Measurements from ENCODE around the gene LOX. TPM values are rescaled to one million over a fixed set of nuclear protein-coding genes. Genes with fewer than 3 reads are reported as not detected.

The LOX gene
- total and polyA plus RNA-seq, 2 donors (not counting 1 experiment from before 2014, with no cell fraction given): 81.9 to 336 TPM

DNA sequence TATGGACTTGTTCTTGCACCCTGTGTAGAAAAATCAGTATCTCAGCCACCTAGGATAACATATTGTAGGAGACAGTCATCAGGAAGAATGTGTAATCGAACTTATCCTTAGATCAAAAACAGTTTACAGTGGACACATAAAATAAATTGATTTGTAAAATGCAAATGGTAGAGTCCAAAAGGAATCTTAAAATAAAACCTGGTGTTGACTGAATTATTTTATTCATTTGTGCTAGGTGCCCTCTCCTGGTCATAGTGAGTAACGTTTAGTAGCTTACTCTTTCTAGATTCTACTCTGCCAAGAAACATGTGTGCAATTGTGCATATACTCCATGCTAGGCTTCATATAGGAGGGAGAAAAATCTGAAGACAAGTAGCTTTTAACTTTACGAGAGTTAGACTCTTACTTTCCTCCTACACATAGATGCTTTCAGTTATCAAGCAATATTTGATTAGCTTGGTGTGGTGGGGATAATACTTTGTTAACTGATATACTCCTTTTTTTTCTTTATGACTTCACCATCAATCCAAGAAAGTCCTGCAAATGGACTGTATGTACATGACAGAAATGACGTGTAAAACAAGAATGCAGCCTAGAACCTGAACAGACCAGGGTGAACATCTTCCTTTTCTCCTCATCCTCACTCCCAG, 23.7 kb upstream of the LOX start:
- Histone ChIP-seq H3K27ac (ENCODE audit: insufficient read depth, low read length) (no peak overlapping the region), H3K4me2 (ENCODE audit: extremely low read depth, insufficient read depth, low read length) (no peak overlapping the region), H2AFZ (ENCODE audit: low read length) (no peak overlapping the region), H3K4me1 (ENCODE audit: control insufficient read depth, extremely low read depth, insufficient read depth, low read length) (peaks cover 10% of the 10 kb centered on the region), H3K4me3 (replicated peaks in 1 of 4; ENCODE audit: control extremely low read depth in 1 of 4, insufficient read depth in 1 of 4, low read depth in 3 of 4, low read length in 4 of 4) (no peak overlapping the region), H3K36me3 (ENCODE audit: control insufficient read depth, insufficient read depth, low read length) (no peaks in the 10 kb centered on the region), H3K9me3 (ENCODE audit: control insufficient read depth, insufficient read depth, low read depth, low read length) (no peaks in the 10 kb centered on the region), H3K9ac (ENCODE audit: insufficient read depth, low read length) (no peak overlapping the region), H4K20me1 (ENCODE audit: control insufficient read depth, extremely low read depth, insufficient read depth, low read length) (no peaks in the 10 kb centered on the region), H3K27me3 (ENCODE audit: control insufficient read depth, insufficient read depth, low read length) (no peaks in the 10 kb centered on the region), H3K79me2 (ENCODE audit: control insufficient read depth, insufficient read depth, low read length) (no peaks in the 10 kb centered on the region)
- peak; percentile 55 to 82 for DNase-seq (ENCODE audit: low read depth in 2 of 2)
- TF ChIP-seq, protein P1, sequence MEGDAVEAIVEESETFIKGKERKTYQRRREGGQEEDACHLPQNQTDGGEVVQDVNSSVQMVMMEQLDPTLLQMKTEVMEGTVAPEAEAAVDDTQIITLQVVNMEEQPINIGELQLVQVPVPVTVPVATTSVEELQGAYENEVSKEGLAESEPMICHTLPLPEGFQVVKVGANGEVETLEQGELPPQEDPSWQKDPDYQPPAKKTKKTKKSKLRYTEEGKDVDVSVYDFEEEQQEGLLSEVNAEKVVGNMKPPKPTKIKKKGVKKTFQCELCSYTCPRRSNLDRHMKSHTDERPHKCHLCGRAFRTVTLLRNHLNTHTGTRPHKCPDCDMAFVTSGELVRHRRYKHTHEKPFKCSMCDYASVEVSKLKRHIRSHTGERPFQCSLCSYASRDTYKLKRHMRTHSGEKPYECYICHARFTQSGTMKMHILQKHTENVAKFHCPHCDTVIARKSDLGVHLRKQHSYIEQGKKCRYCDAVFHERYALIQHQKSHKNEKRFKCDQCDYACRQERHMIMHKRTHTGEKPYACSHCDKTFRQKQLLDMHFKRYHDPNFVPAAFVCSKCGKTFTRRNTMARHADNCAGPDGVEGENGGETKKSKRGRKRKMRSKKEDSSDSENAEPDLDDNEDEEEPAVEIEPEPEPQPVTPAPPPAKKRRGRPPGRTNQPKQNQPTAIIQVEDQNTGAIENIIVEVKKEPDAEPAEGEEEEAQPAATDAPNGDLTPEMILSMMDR (conservative IDR thresholded peaks at IDR 0.05 in 1 of 2, IDR thresholded peaks at IDR 0.05 in 1 of 2; ENCODE audit: low read depth in 1 of 2, low read length in 2 of 2): peak; percentile 49 to 69
- TF ChIP-seq EZH2 (IDR thresholded peaks at IDR 0.05; ENCODE audit: low read length, missing control alignments): no peak

DNA sequence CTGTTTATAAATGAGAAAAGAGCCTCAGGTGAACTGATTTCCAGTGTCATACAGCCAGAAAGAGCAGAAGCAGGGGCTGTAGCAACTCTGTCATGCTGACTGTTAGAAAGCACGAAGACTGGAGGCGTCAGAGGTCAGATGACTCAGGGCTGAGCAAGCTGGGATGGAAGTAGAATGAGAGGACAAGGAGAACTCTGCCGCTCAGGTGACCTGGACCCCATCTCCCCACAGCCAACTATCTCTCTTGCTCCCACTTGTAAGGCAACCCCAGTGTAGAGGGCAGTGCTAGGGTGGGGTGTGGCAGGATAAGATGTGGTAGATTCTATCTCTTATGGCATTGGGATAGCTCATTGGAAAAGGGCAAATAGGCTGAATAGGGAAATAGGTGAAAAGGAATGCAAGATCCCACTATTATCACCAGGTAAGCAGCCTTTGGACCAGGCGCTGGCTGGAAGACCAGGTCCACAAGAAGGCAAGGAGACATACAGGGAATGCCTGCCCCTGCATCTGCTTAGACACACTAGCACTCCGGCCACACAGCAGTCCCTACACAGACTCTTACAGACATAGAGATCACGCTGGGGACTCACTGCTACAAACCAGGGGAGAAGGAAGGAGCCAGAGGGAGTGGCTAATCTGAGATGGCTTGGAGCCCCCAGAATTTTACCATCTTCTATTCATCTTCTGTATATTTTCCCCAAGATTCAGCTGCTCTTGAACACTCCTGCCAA, 21.2 kb upstream of the LOX start:
- no peaks in the 10 kb centered on the region for H3K27me3 ChIP-seq (ENCODE audit: control insufficient read depth, insufficient read depth, low read length)
- H3K36me3 ChIP-seq (ENCODE audit: control insufficient read depth, insufficient read depth, low read length): no peaks in the 10 kb centered on the region
- H3K4me3 ChIP-seq (replicated peaks in 1 of 4; ENCODE audit: control extremely low read depth in 1 of 4, insufficient read depth in 1 of 4, low read depth in 3 of 4, low read length in 4 of 4): no peak overlapping the region
- H3K4me1 ChIP-seq (ENCODE audit: control insufficient read depth, extremely low read depth, insufficient read depth, low read length): peaks cover 21% of the 10 kb centered on the region
- no peak for TF ChIP-seq EZH2 (IDR thresholded peaks at IDR 0.05; ENCODE audit: low read length, missing control alignments)
- TF ChIP-seq, protein P1 (conservative IDR thresholded peaks at IDR 0.05 in 1 of 2, IDR thresholded peaks at IDR 0.05 in 1 of 2; ENCODE audit: low read depth in 1 of 2, low read length in 2 of 2): no peak
- H3K4me2 ChIP-seq (ENCODE audit: extremely low read depth, insufficient read depth, low read length): peak overlapping the region; percentile 58
- peak; percentile 73 to 88 for DNase-seq (ENCODE audit: low read depth in 2 of 2)
- no peaks in the 10 kb centered on the region for H3K9me3 ChIP-seq (ENCODE audit: control insufficient read depth, insufficient read depth, low read depth, low read length)
- no peaks in the 10 kb centered on the region for H3K79me2 ChIP-seq (ENCODE audit: control insufficient read depth, insufficient read depth, low read length)
- H2AFZ ChIP-seq (ENCODE audit: low read length): no peak overlapping the region
- no peaks in the 10 kb centered on the region for H4K20me1 ChIP-seq (ENCODE audit: control insufficient read depth, extremely low read depth, insufficient read depth, low read length)
- H3K9ac ChIP-seq (ENCODE audit: insufficient read depth, low read length): no peak overlapping the region
- no peak overlapping the region for H3K27ac ChIP-seq (ENCODE audit: insufficient read depth, low read length)

- peaks cover 29% of the 10 kb centered on the region for H3K4me1 ChIP-seq (ENCODE audit: control insufficient read depth, extremely low read depth, insufficient read depth, low read length)
- no peaks in the 10 kb centered on the region for H4K20me1 ChIP-seq (ENCODE audit: control insufficient read depth, extremely low read depth, insufficient read depth, low read length)
- no peaks in the 10 kb centered on the region for H3K36me3 ChIP-seq (ENCODE audit: control insufficient read depth, insufficient read depth, low read length)
- H3K9me3 ChIP-seq (ENCODE audit: control insufficient read depth, insufficient read depth, low read depth, low read length): no peaks in the 10 kb centered on the region
- no peak overlapping the region for H3K4me3 ChIP-seq (replicated peaks in 1 of 4; ENCODE audit: control extremely low read depth in 1 of 4, insufficient read depth in 1 of 4, low read depth in 3 of 4, low read length in 4 of 4)
- H3K4me2 ChIP-seq (ENCODE audit: extremely low read depth, insufficient read depth, low read length): no peak overlapping the region
- no peak overlapping the region for H2AFZ ChIP-seq (ENCODE audit: low read length)
- H3K27ac ChIP-seq (ENCODE audit: insufficient read depth, low read length): no peak overlapping the region
- no peak for DNase-seq (ENCODE audit: low read depth in 2 of 2)
- TF ChIP-seq, protein P1 (conservative IDR thresholded peaks at IDR 0.05 in 1 of 2, IDR thresholded peaks at IDR 0.05 in 1 of 2; ENCODE audit: low read depth in 1 of 2, low read length in 2 of 2): no peak
- no peak for TF ChIP-seq EZH2 (IDR thresholded peaks at IDR 0.05; ENCODE audit: low read length, missing control alignments)
- H3K27me3 ChIP-seq (ENCODE audit: control insufficient read depth, insufficient read depth, low read length): no peaks in the 10 kb centered on the region
- H3K79me2 ChIP-seq (ENCODE audit: control insufficient read depth, insufficient read depth, low read length): no peaks in the 10 kb centered on the region
- H3K9ac ChIP-seq (ENCODE audit: insufficient read depth, low read length): no peak overlapping the region
Measured at GRCh38 chr5:122097391-122097790, 19.3 kb upstream of the LOX start.

All from fibroblast of lung (primary cell).